C4-2B (cell line): Measurements from ENCODE around the gene CDKN1C.

Experiments used
- H3K27ac ChIP-seq: fragments of 450-650 bp; 2 replicates; pipeline ENCODE4 v1.5.1; 2017
- CTCF ChIP-seq: fragments of 450-650 bp; conservative IDR thresholded peaks from 2 replicates; pipeline ENCODE4 v1.5.1; 2017; ENCODE audit warnings: mild to moderate bottlenecking
- ZFX ChIP-seq: fragments of 450-650 bp; IDR thresholded peaks from 2 replicates; pipeline ENCODE4 v1.6.1; 2017

Gene CDKN1C

GRCh38 chr11:2883979-2884815 is 1.4 kb downstream of the CDKN1C start:
- TF ChIP-seq CTCF (no peak), ZFX (no peak)
- no peak overlapping the region for H3K27ac ChIP-seq

DNA sequence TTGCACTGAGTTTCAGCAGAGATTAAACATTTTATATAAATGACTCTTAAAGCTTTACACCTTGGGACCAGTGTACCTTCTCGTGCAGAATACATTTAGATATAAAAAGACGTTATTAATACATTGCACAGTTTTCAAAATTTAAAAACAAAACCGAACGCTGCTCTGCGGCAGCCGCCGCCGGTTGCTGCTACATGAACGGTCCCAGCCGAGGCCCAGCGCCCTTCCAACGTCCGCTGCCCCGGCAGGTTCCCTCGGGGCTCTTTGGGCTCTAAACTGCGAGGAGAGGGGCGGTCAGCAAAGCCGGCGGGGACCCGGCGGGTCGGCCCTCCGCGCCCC is 2.0 kb downstream of the CDKN1C start:
- no peak for TF ChIP-seq CTCF
- TF ChIP-seq ZFX, result no peak
- H3K27ac ChIP-seq, result no peak overlapping the region

DNA sequence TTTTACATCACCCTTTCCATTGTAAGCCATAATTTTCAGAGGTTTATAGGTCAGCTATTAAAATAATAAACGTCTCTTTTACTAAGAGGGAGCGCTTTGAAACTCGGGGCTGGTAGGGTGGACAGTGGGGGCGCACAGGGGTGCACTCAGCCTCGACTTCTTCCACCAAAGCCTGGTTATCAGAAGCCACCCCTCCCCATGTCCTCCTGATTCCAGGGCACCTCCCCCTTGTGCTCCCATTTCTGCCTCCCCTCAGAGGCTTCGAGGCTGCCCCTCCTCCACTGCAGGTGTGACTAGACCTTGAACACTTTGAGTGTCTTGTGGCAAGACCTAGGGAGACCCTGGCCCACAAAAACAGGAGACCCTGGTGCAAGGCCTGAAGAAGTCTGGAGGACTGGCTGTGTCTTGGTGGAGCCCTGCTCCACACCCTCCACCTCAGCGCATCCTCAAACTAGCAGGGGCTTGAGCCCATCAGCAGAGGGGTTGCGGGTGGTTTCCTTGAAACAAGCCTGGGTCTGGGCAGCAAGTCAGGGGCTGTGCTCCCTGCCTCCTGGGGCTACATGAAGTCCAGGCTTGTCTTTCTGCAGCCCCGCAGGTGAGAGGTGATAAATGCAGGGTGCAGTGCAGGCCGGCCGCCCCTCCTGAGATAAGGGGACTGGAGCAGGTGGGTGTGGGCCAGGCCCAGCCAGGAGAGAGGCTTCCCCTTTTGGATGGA is 3.0 kb downstream of the CDKN1C start:
- TF ChIP-seq CTCF, result no peak
- TF ChIP-seq ZFX, result no peak
- no peak overlapping the region for H3K27ac ChIP-seq

DNA sequence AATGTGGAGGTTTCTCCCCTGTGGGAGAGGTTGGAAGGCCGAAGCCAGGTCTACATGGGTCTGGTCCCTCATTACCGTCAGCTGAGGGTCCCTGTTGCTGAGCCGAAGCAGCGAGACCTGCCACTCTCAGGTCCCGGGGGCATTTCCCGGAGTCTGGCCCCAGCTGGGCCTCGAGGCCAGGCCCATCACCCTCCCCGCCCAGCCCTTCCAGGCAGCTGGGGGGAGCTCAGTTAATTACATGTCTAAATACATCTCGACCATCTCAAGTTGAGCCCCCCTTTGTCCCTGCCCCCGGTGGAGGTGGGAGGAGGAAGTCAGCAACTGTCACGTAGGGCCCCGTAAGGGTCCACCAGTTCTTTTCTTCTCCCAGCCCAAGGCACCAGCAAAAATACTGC is 3.6 kb downstream of the CDKN1C start:
- H3K27ac ChIP-seq, result no peak overlapping the region
- TF ChIP-seq CTCF (no peak), ZFX (no peak)

DNA sequence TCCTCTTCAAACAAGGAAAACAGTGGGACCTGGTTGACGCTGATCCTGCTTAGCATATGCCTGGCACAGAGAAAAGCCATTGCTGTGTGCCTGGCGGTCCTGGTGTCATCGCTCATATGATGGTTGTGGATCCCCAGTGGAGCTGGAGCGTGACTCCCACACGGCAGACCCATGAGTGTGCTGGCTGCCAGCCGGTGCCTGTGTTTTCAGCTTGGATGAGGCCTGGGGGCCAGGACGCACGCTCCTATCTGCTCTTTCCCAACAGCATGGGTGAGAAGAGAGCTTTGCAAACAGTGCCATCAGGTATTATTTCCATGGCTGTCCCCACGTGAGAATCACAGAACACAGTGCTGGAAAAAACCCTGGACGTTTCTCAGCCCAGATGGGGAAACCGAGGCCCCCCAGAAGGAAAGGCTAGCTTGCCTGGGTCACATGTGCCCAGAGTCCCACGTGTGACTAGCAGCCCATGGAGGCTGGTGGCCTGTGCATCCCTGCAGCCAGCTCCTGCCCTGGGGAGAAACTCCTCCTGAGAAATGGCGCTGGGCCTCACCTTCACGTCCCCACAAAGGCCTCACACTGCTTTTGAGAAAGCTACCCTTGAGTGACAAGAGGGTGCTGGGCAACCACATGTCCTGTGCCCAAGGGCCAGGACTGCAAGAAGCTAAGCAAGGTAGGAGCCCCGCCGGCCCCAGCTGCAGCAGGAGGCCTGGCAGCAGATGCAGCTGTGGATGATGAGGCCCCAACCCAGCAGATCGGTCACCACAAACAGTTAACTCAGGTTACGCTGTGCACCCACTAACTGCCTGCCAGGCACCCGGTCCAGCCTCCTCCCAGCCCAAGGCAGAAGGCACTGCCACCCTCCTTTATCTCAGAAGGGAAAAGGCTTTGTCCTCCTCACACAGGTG is 4.2 kb downstream of the CDKN1C start:
- H3K27ac ChIP-seq, result no peak overlapping the region
- no peak for TF ChIP-seq CTCF
- TF ChIP-seq ZFX, result no peak

DNA sequence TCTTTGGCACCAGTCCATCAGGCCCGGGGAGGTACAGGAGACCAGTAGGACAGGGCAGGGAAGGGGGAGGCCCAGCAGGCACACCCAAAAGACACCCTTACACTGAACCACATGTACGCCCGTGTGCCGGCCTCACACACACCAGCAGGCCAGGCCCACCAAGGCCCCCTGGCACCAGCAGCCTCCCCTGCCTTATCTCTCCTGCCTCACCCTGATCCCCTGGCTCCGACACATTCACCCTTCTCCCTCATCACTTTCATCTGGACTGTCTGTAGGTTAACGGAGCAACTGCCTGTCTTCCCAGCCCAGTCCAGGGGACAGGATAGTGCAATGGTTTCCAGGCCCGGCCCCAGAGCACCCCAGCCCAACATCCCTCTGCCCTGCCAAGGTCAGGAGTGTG is 4.9 kb downstream of the CDKN1C start:
- no peak for TF ChIP-seq CTCF
- no peak for TF ChIP-seq ZFX
- H3K27ac ChIP-seq, result no peak overlapping the region

DNA sequence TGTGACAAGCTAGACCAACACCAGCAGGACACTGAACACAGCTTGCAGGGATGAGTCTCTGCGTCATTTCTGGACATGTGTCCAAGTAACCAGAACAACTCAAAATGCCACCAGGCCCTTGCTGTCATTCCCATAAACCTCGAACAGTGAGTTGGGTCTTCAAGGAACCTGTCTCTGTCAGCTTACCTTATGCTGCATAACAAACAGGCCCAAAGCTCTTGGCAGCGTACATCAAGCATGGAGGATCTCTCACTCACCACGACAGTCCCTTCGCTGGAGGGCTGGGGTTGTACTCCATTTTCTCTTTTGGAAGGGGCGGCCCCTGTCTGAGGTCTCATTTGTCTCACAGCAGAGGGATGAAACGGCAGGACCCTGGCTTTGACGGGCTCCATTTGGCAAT is 6.8 kb downstream of the CDKN1C start:
- H3K27ac ChIP-seq, result no peak overlapping the region
- TF ChIP-seq CTCF, result no peak
- TF ChIP-seq ZFX, result no peak
